Nephron progenitor cell (in vitro differentiated cells): ENCODE data around the gene NAIF1.

Experiments used
- DNase-seq: peaks from one replicate; pipeline ENCODE4 v3.0.0; 2021
- H3K27ac Mint-ChIP-seq: 2 replicates; pipeline ENCODE4 v1.8.0; 2021; ENCODE audit warnings: mild to moderate bottlenecking, moderate library complexity, mixed read lengths
- H3K27me3 Mint-ChIP-seq: 2 replicates; pipeline ENCODE4 v1.8.0; 2021; ENCODE audit warnings: mild to moderate bottlenecking, low read depth, mixed read lengths; ENCODE audit not compliant: poor library complexity
- H3K36me3 Mint-ChIP-seq: 2 replicates; pipeline ENCODE4 v1.8.0; 2021; ENCODE audit warnings: low read depth, mixed read lengths
- H3K4me1 Mint-ChIP-seq: 2 replicates; pipeline ENCODE4 v1.8.0; 2021; ENCODE audit warnings: mixed read lengths
- H3K4me3 Mint-ChIP-seq: 2 replicates; pipeline ENCODE4 v1.8.0; 2021; ENCODE audit warnings: mild to moderate bottlenecking, moderate library complexity, mixed read lengths
- H3K9me3 Mint-ChIP-seq: 2 replicates; pipeline ENCODE4 v1.8.0; 2021; ENCODE audit warnings: mild to moderate bottlenecking, moderate library complexity, mixed read lengths
- TF ChIP-seq, protein P1 (sequence below): fragments of 200-600 bp; sonication (generic); IDR thresholded peaks from 2 replicates; pipeline ENCODE4 v1.5.0; 2021; ENCODE audit warnings: antibody characterized with exemption

Gene NAIF1

DNA sequence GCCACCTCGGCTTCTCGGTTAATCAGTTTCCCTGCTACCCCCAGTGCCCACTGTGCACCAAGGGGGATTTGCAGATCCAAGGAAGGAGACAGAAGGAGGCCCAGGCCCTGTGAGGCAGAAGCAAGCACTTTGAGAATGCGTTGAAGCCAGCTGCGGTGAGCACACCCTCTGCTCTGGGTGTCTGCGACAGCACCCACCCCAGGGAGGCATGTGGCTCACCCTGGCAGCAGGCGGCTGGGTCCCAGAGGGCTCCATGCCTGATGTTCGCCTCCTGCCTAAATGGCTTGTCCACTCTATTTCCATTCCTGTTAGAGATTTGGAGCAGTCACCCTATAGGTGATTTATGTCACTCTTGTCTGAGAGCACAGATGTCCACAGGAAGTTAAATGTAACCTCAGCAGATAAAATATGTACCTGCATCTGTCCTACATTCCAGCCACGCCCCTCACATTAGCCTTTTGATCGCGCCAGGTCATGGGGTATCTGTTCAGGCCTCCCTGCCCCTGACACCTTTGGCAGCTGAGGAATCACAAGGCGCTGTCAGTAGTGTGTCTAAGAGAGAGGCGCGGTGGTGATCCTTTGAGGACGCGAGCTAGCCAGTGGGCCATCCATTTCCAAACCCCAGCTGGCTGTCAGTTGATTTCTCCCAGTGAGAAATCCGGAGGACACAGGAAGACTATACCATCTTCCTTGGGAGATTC lies 32.3 kb upstream of the NAIF1 start:
- Mint-ChIP-seq H3K27me3 (no peaks in the 10 kb centered on the region), H3K36me3 (peaks cover 8% of the 10 kb centered on the region), H3K4me1 (peaks cover 93% of the 10 kb centered on the region), H3K27ac (peak overlapping the region; percentile 99), H3K4me3 (peak overlapping the region; percentile 86), H3K9me3 (no peaks in the 10 kb centered on the region)
- no peak for DNase-seq
- TF ChIP-seq, protein P1, sequence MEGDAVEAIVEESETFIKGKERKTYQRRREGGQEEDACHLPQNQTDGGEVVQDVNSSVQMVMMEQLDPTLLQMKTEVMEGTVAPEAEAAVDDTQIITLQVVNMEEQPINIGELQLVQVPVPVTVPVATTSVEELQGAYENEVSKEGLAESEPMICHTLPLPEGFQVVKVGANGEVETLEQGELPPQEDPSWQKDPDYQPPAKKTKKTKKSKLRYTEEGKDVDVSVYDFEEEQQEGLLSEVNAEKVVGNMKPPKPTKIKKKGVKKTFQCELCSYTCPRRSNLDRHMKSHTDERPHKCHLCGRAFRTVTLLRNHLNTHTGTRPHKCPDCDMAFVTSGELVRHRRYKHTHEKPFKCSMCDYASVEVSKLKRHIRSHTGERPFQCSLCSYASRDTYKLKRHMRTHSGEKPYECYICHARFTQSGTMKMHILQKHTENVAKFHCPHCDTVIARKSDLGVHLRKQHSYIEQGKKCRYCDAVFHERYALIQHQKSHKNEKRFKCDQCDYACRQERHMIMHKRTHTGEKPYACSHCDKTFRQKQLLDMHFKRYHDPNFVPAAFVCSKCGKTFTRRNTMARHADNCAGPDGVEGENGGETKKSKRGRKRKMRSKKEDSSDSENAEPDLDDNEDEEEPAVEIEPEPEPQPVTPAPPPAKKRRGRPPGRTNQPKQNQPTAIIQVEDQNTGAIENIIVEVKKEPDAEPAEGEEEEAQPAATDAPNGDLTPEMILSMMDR, result no peak

DNA sequence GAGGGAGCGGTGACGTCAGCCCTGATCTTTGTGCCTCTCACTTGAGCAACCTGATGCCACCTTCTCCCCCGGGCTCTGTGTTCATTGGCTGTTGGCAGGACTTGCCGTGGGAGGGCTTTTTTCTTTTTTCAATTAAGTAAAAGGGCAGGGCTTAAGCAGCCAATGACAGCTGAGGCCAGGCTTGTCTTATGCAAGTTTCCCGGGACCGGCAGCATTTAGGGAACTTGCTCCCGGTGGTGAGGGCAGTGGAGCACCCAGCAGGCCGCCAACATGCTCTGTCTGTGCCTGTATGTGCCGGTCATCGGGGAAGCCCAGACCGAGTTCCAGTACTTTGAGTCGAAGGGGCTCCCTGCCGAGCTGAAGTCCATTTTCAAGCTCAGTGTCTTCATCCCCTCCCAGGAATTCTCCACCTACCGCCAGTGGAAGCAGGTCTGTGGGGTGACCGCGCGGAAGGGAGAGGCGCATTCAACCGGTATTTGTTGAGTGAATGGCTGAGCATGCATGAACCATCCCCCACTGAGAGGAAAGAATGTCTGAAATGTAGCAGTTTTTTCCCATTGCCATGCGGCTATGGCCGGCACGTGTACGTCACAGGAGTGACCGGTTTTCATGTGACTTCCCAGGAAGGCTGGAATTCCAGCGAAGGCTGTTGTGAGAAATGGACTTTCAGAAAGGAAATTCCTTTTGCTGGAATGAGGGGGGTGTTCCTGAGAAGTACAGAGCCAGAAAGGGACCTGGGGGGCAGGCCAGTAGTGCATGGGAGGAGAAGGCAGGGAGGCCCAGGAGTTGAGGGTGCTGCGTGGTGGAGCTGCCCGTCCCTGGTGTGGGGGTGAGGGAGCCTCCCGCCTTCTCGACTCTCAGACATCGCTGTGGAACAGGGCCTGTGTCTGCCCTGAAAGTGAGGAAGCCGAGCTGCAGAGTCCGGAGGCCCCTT lies 31.4 kb upstream of the NAIF1 start:
- peak; percentile 90 for DNase-seq
- Mint-ChIP-seq H3K27ac (peak overlapping the region; percentile 99), H3K4me1 (peaks cover 91% of the 10 kb centered on the region), H3K27me3 (no peaks in the 10 kb centered on the region), H3K36me3 (peaks cover 5% of the 10 kb centered on the region), H3K9me3 (no peaks in the 10 kb centered on the region), H3K4me3 (peak overlapping the region; percentile 86)
- TF ChIP-seq, protein P1, result no peak

DNA sequence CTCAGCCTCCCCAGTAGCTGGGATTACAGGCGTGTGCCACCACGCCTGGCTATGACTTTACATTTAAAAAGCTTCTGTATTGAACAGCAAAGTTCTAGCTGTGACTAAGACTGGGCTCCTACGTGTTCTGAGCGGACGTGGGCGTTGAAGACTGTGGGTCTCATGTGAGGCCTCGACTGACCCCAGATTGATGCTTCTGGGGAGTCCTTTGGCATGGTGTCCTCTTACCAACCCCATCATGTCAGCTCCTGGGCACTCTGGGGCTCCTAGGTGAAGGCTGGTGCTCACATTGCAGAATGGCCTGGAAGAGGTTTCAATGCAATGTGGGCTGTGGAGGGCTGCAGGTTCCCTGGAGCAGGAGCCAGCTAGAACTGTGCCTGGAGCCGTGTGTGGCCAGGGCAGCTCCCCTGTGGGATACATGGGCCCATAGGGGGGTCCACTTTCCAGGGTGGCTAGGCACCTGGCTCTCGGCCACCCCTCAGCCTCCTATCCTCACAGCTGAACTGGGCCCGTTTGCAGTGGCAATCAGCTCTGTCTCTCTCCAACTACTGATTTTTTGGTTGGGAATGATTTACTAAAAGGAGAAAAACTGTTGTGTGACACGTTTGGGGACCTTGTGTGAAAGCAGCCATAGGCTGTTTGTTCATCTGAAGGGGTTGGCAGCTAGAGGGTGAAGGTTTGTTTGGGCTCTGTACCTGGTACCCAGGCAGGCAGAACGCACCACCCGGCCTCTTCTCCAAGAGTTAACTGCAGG lies 30.6 kb upstream of the NAIF1 start:
- TF ChIP-seq, protein P1, result no peak
- H3K27ac Mint-ChIP-seq, result peak overlapping the region; percentile 99
- peaks cover under 1% of the 10 kb centered on the region for H3K27me3 Mint-ChIP-seq
- no peak for DNase-seq
- H3K4me3 Mint-ChIP-seq, result peak overlapping the region; percentile 86
- H3K36me3 Mint-ChIP-seq, result peaks cover 4% of the 10 kb centered on the region
- H3K4me1 Mint-ChIP-seq, result peaks cover 90% of the 10 kb centered on the region
- H3K9me3 Mint-ChIP-seq, result no peaks in the 10 kb centered on the region

DNA sequence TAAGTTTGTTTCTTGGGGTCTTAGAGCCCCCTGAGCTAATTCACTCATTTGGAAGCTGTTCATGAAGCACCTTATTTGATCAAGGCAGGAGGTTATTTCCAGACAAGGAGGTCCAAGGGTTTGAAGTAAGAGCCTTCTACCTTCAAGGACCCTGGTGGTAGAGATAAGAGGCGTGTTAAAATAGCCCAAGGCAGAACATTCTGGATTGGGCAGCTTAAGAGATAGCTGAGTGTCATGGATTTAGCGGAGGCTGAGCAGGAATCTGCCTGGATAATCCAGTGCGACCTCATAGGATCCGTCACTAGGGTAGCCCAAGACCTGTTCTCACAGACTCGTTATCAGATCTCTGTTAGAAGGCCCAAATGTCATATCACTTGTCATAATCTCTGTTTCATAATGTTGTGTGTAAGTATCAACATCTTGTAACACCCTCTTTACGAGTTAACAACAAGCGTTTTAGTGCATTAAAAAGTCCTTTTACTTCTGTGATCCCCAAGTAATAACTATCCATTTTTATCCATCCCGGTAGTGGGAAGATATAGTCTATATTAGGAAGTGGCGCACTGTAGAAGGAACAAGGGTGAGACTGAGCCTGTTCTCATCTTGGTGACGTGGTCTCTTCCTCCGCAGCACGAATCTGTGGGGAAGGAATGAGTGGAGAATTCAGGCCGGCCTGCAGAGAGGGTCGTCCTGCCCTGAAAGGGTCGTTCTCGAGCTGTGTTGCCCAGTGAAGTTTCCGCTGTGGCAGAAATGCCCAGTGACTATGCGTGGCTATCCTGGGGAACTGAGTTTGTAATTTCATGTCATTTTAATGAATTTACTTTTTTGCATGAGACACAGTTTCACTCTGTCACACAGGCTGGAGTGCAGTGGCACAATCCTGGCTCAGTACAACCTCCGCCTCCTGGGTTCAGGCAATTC lies 29.8 kb upstream of the NAIF1 start:
- TF ChIP-seq, protein P1, result no peak
- H3K4me1 Mint-ChIP-seq, result peaks cover 90% of the 10 kb centered on the region
- no peak for DNase-seq
- H3K27ac Mint-ChIP-seq, result no peak overlapping the region
- H3K4me3 Mint-ChIP-seq, result no peak overlapping the region
- H3K27me3 Mint-ChIP-seq, result peaks cover 4% of the 10 kb centered on the region
- H3K36me3 Mint-ChIP-seq, result no peaks in the 10 kb centered on the region
- no peaks in the 10 kb centered on the region for H3K9me3 Mint-ChIP-seq

DNA sequence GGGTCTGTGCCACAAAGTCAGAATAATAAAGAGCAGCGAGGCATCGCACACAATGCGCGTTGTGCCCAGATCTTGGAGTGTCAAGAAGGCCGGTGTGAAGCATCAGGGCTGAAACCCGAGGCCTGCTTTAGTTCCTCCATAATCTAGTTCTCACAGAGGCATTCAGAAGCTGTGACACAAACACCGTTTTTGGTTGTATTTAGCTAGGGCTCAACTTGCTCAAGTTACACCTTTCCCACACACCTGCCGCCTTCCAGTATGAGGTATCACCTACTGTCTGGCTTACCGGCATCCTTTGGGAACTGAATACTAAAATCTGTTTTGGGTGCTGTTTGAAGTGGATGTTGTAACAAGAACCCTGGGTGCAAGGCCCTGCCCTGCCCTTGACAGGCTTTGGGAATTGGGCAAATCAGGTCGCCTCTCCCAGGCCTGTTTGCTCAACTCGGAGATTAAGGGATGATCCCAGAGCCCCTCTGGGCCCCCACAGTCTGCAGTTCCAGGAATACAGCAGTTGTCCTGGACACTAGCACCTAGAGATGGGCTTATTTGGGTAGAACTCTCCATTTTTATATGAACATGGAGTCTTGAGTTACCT lies 27.9 kb upstream of the NAIF1 start:
- Mint-ChIP-seq H3K27me3 (peaks cover 4% of the 10 kb centered on the region), H3K4me3 (no peak overlapping the region), H3K4me1 (peaks cover 85% of the 10 kb centered on the region), H3K9me3 (no peaks in the 10 kb centered on the region), H3K27ac (peak overlapping the region; percentile 98), H3K36me3 (no peaks in the 10 kb centered on the region)
- TF ChIP-seq, protein P1, result no peak
- no peak for DNase-seq
